ENCODE measurements around the gene NTPCR. TPM values are rescaled to one million over a fixed set of nuclear protein-coding genes. Genes with fewer than 3 reads are reported as not detected.

The NTPCR gene
- total RNA-seq, 1 experiment from 2014 or later = 34.2 TPM

- BruUV-seq (replicated peaks) = no TSS peak
- Histone ChIP-seq H2AFZ (ENCODE audit: low read depth, low read length, poor library complexity, severe bottlenecking) (no peak overlapping the region), H3K9me2 (ENCODE audit: insufficient read depth) (no peaks in the 10 kb centered on the region), H3K9ac (ENCODE audit: low read length) (no peak overlapping the region), H3K9me3 (ENCODE audit: control insufficient read depth in 1 of 2, insufficient read depth in 1 of 2, low read depth in 1 of 2, low read length in 2 of 2) (no peaks in the 10 kb centered on the region), H3K27ac (ENCODE audit: low read depth, low read length) (no peak overlapping the region), H3K27me3 (ENCODE audit: insufficient read depth, low read length) (no peaks in the 10 kb centered on the region), H3K36me3 (ENCODE audit: control insufficient read depth in 1 of 2, insufficient read depth in 2 of 2, low read length in 2 of 2) (no peaks in the 10 kb centered on the region), H3K79me2 (ENCODE audit: insufficient read depth, low read length) (no peaks in the 10 kb centered on the region), H4K20me1 (ENCODE audit: insufficient read depth) (no peaks in the 10 kb centered on the region), H3K4me2 (ENCODE audit: low read length) (no peak overlapping the region), H3K4me1 (ENCODE audit: control insufficient read depth in 1 of 2, insufficient read depth in 2 of 2, low read length in 2 of 2) (peaks cover 0 to 3% of the 10 kb centered on the region in 2 experiments; a peak in 1 of 4 replicates), H3K4me3 (replicated peaks in 1 of 2; ENCODE audit: low read depth in 1 of 2, low read length in 2 of 2) (no peak overlapping the region)
- RAD21 ChIA-PET (ENCODE audit: low non-redundant PET in 1 of 2, low total read pairs in 2 of 2, uncharacterized antibody in 2 of 2, unreplicated experiment in 2 of 2) = no interaction called here
- no peak for TF ChIP-seq CTCF (IDR thresholded peaks at IDR 0.05 in 2 of 3, conservative IDR thresholded peaks at IDR 0.05 in 1 of 3; ENCODE audit: borderline replicate concordance in 1 of 3, insufficient read depth in 1 of 3, low read depth in 2 of 3, low read length in 2 of 3)
- TF ChIP-seq CEBPB (IDR thresholded peaks at IDR 0.05; ENCODE audit: low read depth) = no peak
- TF ChIP-seq POLR2A (IDR thresholded peaks at IDR 0.05; ENCODE audit: borderline replicate concordance, extremely low read depth, insufficient read depth, insufficient read length) = no peak
- TF ChIP-seq ZBTB33 (IDR thresholded peaks at IDR 0.05; ENCODE audit: extremely low read depth, insufficient replicate concordance, low read length) = no peak
- TF ChIP-seq ZNF274 (IDR thresholded peaks at IDR 0.05; ENCODE audit: low read depth, low read length) = no peak
- TF ChIP-seq MAX (IDR thresholded peaks at IDR 0.05) = no peak
- no peak for TF ChIP-seq TCF7L2 (IDR thresholded peaks at IDR 0.05; ENCODE audit: borderline replicate concordance, extremely low read depth, insufficient read depth, insufficient read length)
- no peak for TF ChIP-seq SP1 (IDR thresholded peaks at IDR 0.05; ENCODE audit: low read depth)
- TF ChIP-seq ELF1 (IDR thresholded peaks at IDR 0.05; ENCODE audit: borderline replicate concordance, low read depth) = no peak
- no peak for TF ChIP-seq CBX3 (IDR thresholded peaks at IDR 0.05; ENCODE audit: low read depth)
- no peak for TF ChIP-seq REST (IDR thresholded peaks at IDR 0.05; ENCODE audit: low read depth)
- TF ChIP-seq FOSL1 (IDR thresholded peaks at IDR 0.05; ENCODE audit: low read depth) = no peak
- TF ChIP-seq EZH2phosphoT487 (IDR thresholded peaks at IDR 0.05; ENCODE audit: borderline replicate concordance) = no peak
- no peak for TF ChIP-seq POLR2AphosphoS5 (IDR thresholded peaks at IDR 0.05; ENCODE audit: low read depth, low read length)
- no peak for TF ChIP-seq ZFX (IDR thresholded peaks at IDR 0.05)
- TF ChIP-seq EGR1 (IDR thresholded peaks at IDR 0.05; ENCODE audit: low read depth) = no peak
- no peak for TF ChIP-seq ATF3 (IDR thresholded peaks at IDR 0.05)
- TF ChIP-seq RAD21 (IDR thresholded peaks at IDR 0.05; ENCODE audit: low read depth) = no peak
- no peak for TF ChIP-seq YY1 (IDR thresholded peaks at IDR 0.05; ENCODE audit: extremely low read depth, insufficient replicate concordance, low read depth, low read length)
- DNase-seq (ENCODE audit: low read depth, low spot score) (no peak), ATAC-seq (no peak)
- intact Hi-C loops (cut with micrococcal nuclease) = loop anchor here (2.0 kb wide), 1 partner anchor 389 kb away; no protein-coding TSS in a partner anchor
- CTCF ChIA-PET = no interaction called here
- POLR2A ChIA-PET = no interaction called here
Measured at GRCh38 chr1:233024199-233024598, 73.8 kb downstream of the NTPCR start.

Measured in HCT116 (cell line).